Activated naive CD8-positive, alpha-beta T cell treated with anti-CD3 and anti-CD28 coated beads, Interleukin-2, amount 10 ng/mL, durations not matched to agents 7 days and 5 days (primary cell): Measurements from ENCODE around the gene OR9K2. TPM values are rescaled to one million over a fixed set of nuclear protein-coding genes. Genes with fewer than 3 reads are reported as not detected.

Source experiments
- total RNA-seq, 2 experiments: library from RNA; stranded (reverse); gene quantifications; one replicate each; pipeline ENCODE4 v1.2.3, GENCODE V29; 2021

The OR9K2 gene
- total RNA-seq, 2 experiments from 2014 or later: not detected

Other genes with a start within 250 kb of the OR9K2 start
- gene TESPA1, start 141.6 kb upstream of the OR9K2 start, total RNA-seq: 100 to 1,000 TPM; 105 to 112 TPM
- gene NEUROD4, start 106.4 kb upstream of the OR9K2 start, total RNA-seq: not detected
- not detected for gene OR10A7, start 94.6 kb downstream of the OR9K2 start, total RNA-seq
- not detected for gene OR6C74, start 118.2 kb downstream of the OR9K2 start, total RNA-seq
- not detected for gene OR6C6, start 170.2 kb downstream of the OR9K2 start, total RNA-seq
- not detected for gene OR6C1, start 187.9 kb downstream of the OR9K2 start, total RNA-seq
- not detected for gene OR6C3, start 204.3 kb downstream of the OR9K2 start, total RNA-seq
- not detected for gene OR6C75, start 236.6 kb downstream of the OR9K2 start, total RNA-seq